ENCODE data around the gene MAP3K8. TPM values are rescaled to one million over a fixed set of nuclear protein-coding genes. Genes with fewer than 3 reads are reported as not detected.
"Not testable (repeated sequence)": the region's sequence is repeated elsewhere in the genome, so short reads cannot be mapped to it uniquely, and the experiment has no call there.

MAP3K8 gene
- total RNA-seq, 1 donor from 2014 or later, result 5.1 TPM

DNA sequence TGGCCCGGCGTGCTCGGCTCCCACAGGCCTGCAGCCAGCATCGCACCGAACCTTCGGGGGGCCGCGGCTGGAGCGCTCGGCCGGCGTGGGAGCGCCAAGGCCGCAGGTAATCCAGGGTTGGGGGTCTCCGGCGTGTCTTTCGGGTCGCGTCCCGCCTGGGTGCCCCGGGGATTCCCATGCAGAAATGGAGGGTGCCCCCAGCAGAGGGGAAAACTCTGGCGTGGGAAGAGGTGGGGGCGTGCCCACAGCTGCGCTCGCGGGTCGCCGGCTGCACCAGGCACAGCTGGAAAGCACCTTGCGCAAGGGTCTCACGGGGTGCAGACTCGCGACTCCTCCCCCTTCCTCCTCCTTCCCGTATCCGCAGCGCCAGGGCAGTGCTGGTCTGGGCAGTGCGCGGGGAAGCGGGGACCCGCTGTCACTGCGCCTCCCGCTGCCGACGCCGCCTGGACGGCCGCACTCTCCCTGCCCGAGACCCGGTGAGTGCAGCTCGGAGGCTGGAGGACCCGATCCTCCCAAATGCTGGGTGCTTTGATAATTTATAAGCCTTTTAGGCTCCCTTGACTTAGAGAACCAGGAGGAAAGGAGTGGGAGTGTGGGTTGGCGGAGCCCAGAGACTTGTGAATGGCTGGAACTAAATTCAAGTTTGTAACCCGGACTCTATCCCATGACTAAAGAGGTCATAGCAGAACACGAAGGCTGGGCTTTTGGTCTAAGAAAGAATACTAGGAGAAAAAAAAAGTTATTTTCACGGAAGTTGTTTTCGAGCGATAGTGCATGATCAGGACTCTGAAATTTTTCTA, 489 bp downstream of the MAP3K8 start:
- H3K27me3 Mint-ChIP-seq (ENCODE audit: low read depth, unreplicated experiment), result peaks cover 2% of the 10 kb centered on the region
- Histone ChIP-seq H3K4me1 (ENCODE audit: insufficient read depth, low read length) (peaks cover 39% of the 10 kb centered on the region), H4K20me1 (ENCODE audit: insufficient read depth, low read length) (peaks cover 5% of the 10 kb centered on the region), H3K27me3 (ENCODE audit: insufficient read depth, low read length) (no peaks in the 10 kb centered on the region), H3K9me3 (ENCODE audit: insufficient read depth, low read depth, low read length) (no peaks in the 10 kb centered on the region), H3K27ac (ENCODE audit: low read depth, low read length) (peak overlapping the region; percentile 77), H2AFZ (ENCODE audit: low read depth, low read length) (peak overlapping the region; percentile 85), H3K79me2 (ENCODE audit: insufficient read depth, low read length) (peaks cover 5% of the 10 kb centered on the region), H3K4me2 (ENCODE audit: low read length) (peak overlapping the region; percentile 94), H3K9ac (ENCODE audit: low read length) (peak overlapping the region; percentile 90), H3K4me3 (ENCODE audit: insufficient read depth, low read depth, low read length) (peak overlapping the region; percentile 73), H3K36me3 (ENCODE audit: insufficient read depth, low read length) (no peaks in the 10 kb centered on the region)
- FAIRE-seq (no peak), DNase-seq (ENCODE audit: low read depth) (peak; percentile 61)
- no peaks in the 10 kb centered on the region for H3K9me3 Mint-ChIP-seq (ENCODE audit: unreplicated experiment)
- peaks cover 28% of the 10 kb centered on the region for H3K4me1 Mint-ChIP-seq (ENCODE audit: low read depth, unreplicated experiment)
- no peaks in the 10 kb centered on the region for H3K36me3 Mint-ChIP-seq (ENCODE audit: low read depth, unreplicated experiment)
- TF ChIP-seq EZH2 (IDR thresholded peaks at IDR 0.05; ENCODE audit: insufficient read depth, low read length), result no peak
- TF ChIP-seq, protein P1, sequence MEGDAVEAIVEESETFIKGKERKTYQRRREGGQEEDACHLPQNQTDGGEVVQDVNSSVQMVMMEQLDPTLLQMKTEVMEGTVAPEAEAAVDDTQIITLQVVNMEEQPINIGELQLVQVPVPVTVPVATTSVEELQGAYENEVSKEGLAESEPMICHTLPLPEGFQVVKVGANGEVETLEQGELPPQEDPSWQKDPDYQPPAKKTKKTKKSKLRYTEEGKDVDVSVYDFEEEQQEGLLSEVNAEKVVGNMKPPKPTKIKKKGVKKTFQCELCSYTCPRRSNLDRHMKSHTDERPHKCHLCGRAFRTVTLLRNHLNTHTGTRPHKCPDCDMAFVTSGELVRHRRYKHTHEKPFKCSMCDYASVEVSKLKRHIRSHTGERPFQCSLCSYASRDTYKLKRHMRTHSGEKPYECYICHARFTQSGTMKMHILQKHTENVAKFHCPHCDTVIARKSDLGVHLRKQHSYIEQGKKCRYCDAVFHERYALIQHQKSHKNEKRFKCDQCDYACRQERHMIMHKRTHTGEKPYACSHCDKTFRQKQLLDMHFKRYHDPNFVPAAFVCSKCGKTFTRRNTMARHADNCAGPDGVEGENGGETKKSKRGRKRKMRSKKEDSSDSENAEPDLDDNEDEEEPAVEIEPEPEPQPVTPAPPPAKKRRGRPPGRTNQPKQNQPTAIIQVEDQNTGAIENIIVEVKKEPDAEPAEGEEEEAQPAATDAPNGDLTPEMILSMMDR (IDR thresholded peaks at IDR 0.05; ENCODE audit: insufficient read depth, low read depth, low read length), result no peak
- peak overlapping the region; percentile 91 for H3K4me3 Mint-ChIP-seq (ENCODE audit: unreplicated experiment)
- peak overlapping the region; percentile 70 for H3K27ac Mint-ChIP-seq (ENCODE audit: unreplicated experiment)

GRCh38 chr10:30435073-30435422, 1.1 kb downstream of the MAP3K8 start:
- Histone ChIP-seq H3K27me3 (ENCODE audit: insufficient read depth, low read length) (no peaks in the 10 kb centered on the region), H3K4me1 (ENCODE audit: insufficient read depth, low read length) (peaks cover 39% of the 10 kb centered on the region), H3K27ac (ENCODE audit: low read depth, low read length) (peak overlapping the region; percentile 75), H2AFZ (ENCODE audit: low read depth, low read length) (peak overlapping the region; percentile 85), H3K79me2 (ENCODE audit: insufficient read depth, low read length) (peaks cover 5% of the 10 kb centered on the region), H3K9ac (ENCODE audit: low read length) (peak overlapping the region; percentile 90), H3K9me3 (ENCODE audit: insufficient read depth, low read depth, low read length) (no peaks in the 10 kb centered on the region), H3K4me2 (ENCODE audit: low read length) (peak overlapping the region; percentile 94), H4K20me1 (ENCODE audit: insufficient read depth, low read length) (peaks cover 5% of the 10 kb centered on the region), H3K4me3 (ENCODE audit: insufficient read depth, low read depth, low read length) (peak overlapping the region; percentile 73), H3K36me3 (ENCODE audit: insufficient read depth, low read length) (no peaks in the 10 kb centered on the region)
- H3K27me3 Mint-ChIP-seq (ENCODE audit: low read depth, unreplicated experiment), result peaks cover 2% of the 10 kb centered on the region
- DNase-seq (ENCODE audit: low read depth) (peak; percentile 70), FAIRE-seq (no peak)
- peaks cover 28% of the 10 kb centered on the region for H3K4me1 Mint-ChIP-seq (ENCODE audit: low read depth, unreplicated experiment)
- no peaks in the 10 kb centered on the region for H3K36me3 Mint-ChIP-seq (ENCODE audit: low read depth, unreplicated experiment)
- H3K27ac Mint-ChIP-seq (ENCODE audit: unreplicated experiment), result peak overlapping the region; percentile 70
- peak overlapping the region; percentile 91 for H3K4me3 Mint-ChIP-seq (ENCODE audit: unreplicated experiment)
- H3K9me3 Mint-ChIP-seq (ENCODE audit: unreplicated experiment), result no peaks in the 10 kb centered on the region
- no peak for TF ChIP-seq EZH2 (IDR thresholded peaks at IDR 0.05; ENCODE audit: insufficient read depth, low read length)
- TF ChIP-seq, protein P1 (IDR thresholded peaks at IDR 0.05; ENCODE audit: insufficient read depth, low read depth, low read length), result no peak

DNA sequence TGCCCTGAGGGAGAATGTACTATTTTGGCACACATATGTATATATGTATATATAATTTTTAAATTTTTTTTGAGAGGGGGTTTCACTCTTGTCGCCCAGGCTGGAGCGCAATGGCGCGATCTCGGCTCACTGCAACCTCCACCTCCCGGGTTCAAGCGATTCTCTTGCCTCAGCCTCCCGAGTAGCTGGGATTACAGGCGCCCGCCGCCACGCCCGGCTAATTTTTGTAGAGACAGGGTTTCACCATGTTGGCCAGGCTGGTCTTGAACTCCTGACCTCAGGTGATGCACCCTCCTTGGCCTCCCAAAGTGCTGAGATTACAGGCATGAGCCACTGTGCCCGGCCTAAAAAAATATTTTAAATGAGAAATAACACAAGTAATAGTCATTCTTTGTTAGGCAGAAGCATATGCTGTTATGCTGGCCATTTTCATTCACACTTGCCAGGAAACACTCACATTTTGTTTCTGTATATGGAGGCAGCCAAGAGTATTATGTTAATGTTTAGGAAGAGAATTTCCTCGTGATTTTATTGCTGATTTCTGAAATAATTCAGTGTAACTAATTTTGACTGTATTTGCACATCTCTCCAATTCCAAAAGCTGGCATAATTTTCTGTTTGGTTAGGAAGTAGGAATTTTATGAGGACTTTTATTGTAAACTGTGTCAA, 1.6 kb downstream of the MAP3K8 start:
- Mint-ChIP-seq H3K4me3 (ENCODE audit: unreplicated experiment) (peak overlapping the region; percentile 91), H3K4me1 (ENCODE audit: low read depth, unreplicated experiment) (peaks cover 28% of the 10 kb centered on the region), H3K27ac (ENCODE audit: unreplicated experiment) (peak overlapping the region; percentile 5)
- H4K20me1 ChIP-seq (ENCODE audit: insufficient read depth, low read length); H3K9me3 ChIP-seq (ENCODE audit: insufficient read depth, low read depth, low read length); H3K27me3 ChIP-seq (ENCODE audit: insufficient read depth, low read length); H3K36me3 Mint-ChIP-seq (ENCODE audit: low read depth, unreplicated experiment); FAIRE-seq; DNase-seq (ENCODE audit: low read depth); H2AFZ ChIP-seq (ENCODE audit: low read depth, low read length); H3K36me3 ChIP-seq (ENCODE audit: insufficient read depth, low read length); H3K9me3 Mint-ChIP-seq (ENCODE audit: unreplicated experiment); H3K27me3 Mint-ChIP-seq (ENCODE audit: low read depth, unreplicated experiment); H3K79me2 ChIP-seq (ENCODE audit: insufficient read depth, low read length): not testable (repeated sequence)
- Histone ChIP-seq H3K4me3 (ENCODE audit: insufficient read depth, low read depth, low read length) (peak overlapping the region; percentile 73), H3K4me2 (ENCODE audit: low read length) (peak overlapping the region; percentile 94), H3K9ac (ENCODE audit: low read length) (peak overlapping the region; percentile 90), H3K4me1 (ENCODE audit: insufficient read depth, low read length) (peaks cover 39% of the 10 kb centered on the region), H3K27ac (ENCODE audit: low read depth, low read length) (peak overlapping the region; percentile 75)
